Ascending aorta (tissue), 2 donors: ENCODE data around the gene PAQR9. TPM values are rescaled to one million over a fixed set of nuclear protein-coding genes. Genes with fewer than 3 reads are reported as not detected.

Source experiments
- DNase-seq, 2 donors: peaks; one replicate each; pipeline ENCODE4 v3.0.0-alpha.2; 2019; ENCODE audit warnings: low spot score in 2 of 2
- H3K27ac ChIP-seq, 2 donors: fragments of 200-600 bp; sonication (generic); one replicate each; pipeline ENCODE4 v1.5.1; 2016 to 2017; ENCODE audit warnings: mild to moderate bottlenecking in 1 of 2
- H3K27me3 ChIP-seq: fragments of 200-600 bp; sonication (generic); one replicate; pipeline ENCODE4 v1.5.1; 2017
- H3K36me3 ChIP-seq, 2 donors: fragments of 200-600 bp; sonication (generic); one replicate each; pipeline ENCODE4 v1.5.1; 2016
- H3K4me1 ChIP-seq, 2 donors: fragments of 200-600 bp; sonication (generic); one replicate each; pipeline ENCODE4 v1.5.1; 2016 to 2017; ENCODE audit warnings: mild to moderate bottlenecking in 1 of 2
- H3K4me3 ChIP-seq, 2 donors: fragments of 200-600 bp; sonication (generic); one replicate each; pipeline ENCODE4 v1.5.1; 2016 to 2017; ENCODE audit warnings: mild to moderate bottlenecking in 1 of 2
- H3K9me3 ChIP-seq, 2 donors: fragments of 200-600 bp; sonication (generic); one replicate each; pipeline ENCODE4 v1.5.1; 2016
- CTCF ChIP-seq, 3 experiments: fragments of 200-600 bp in 2 of 3; fragments of 450-650 bp in 1 of 3; sonication (generic) in 2 of 3; IDR thresholded peaks; one replicate each; pipeline ENCODE4 v1.5.1; 2016 to 2019; ENCODE audit warnings: antibody characterized with exemption in 3 of 3, mild to moderate bottlenecking in 1 of 3, moderate library complexity in 1 of 3
- intact Hi-C: fragments of 100-400 bp; cut with DNase I; formaldehyde crosslinking; loops from one replicate; pipeline ENCODE4 v1.15.1; 2023
- total RNA-seq: library from RNA; depleted of rRNA; stranded (reverse); fragments of >200 nt; gene quantifications from one replicate; pipeline ENCODE4 v1.1.0, GENCODE V29; 2016

PAQR9 gene
- total RNA-seq, 1 donor from 2014 or later: not detected

- no peak for DNase-seq
- H3K4me3 ChIP-seq: no peak overlapping the region
- intact Hi-C loops: no loop called here
- no peaks in the 10 kb centered on the region for H3K9me3 ChIP-seq
- H3K27me3 ChIP-seq: no peaks in the 10 kb centered on the region
- H3K27ac ChIP-seq: no peak overlapping the region
- no peaks in the 10 kb centered on the region for H3K36me3 ChIP-seq
- H3K4me1 ChIP-seq: peaks cover 0 to 14% of the 10 kb centered on the region in 2 donors
- no peak for TF ChIP-seq CTCF (IDR thresholded peaks at IDR 0.05)
Observed at GRCh38 chr3:142915636-142916035, 47.8 kb downstream of the PAQR9 start.

DNA sequence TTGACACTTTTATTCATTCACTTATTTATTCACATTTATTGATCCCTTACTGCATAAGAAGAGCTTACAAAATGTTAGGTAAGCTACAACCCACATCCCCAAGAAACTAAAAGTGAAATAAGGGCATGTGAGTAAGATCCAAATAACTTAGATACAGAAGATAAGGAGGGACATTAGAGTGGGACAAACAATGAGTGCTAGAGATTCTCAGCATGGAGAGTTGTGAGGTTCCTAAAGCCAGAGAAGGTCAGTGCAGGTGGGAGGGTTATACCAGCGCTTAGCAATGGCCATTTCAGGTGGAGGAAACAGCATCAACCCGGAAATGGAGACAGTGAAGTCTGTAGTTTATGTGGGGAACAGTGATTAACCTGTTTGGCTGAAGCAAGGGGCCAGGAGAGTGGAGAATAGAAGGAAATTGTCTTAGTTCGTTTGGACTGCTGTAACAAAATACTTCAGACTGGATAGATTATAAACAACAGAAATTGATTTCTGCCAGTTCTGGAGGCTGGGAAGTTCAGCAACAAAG lies 49.1 kb downstream of the PAQR9 start:
- peaks cover 0 to 14% of the 10 kb centered on the region in 2 donors for H3K4me1 ChIP-seq
- no peak overlapping the region for H3K27ac ChIP-seq
- TF ChIP-seq CTCF (IDR thresholded peaks at IDR 0.05): no peak
- intact Hi-C loops: no loop called here
- no peaks in the 10 kb centered on the region for H3K9me3 ChIP-seq
- no peaks in the 10 kb centered on the region for H3K36me3 ChIP-seq
- no peak overlapping the region for H3K4me3 ChIP-seq
- no peaks in the 10 kb centered on the region for H3K27me3 ChIP-seq
- no peak for DNase-seq

DNA sequence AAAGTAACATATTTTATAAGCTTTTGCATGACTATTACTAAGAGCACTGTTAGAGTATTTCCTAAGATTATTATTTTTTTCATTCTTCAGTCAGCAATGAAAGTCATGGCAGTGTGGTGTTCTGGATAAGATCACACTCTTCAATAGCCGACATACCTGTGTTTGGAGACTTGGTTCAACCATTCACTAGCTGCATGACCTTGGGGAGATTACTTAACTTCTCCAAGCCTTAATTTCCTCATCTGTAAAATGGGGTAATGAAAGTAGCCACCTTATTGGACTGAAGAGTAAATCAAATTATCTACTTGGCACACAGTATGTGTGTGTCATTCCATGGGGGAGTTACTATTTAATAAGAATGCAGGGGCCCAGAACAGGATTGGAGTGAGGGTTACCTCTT lies 50.0 kb downstream of the PAQR9 start:
- Histone ChIP-seq H3K36me3 (no peaks in the 10 kb centered on the region), H3K4me3 (no peak overlapping the region), H3K27me3 (no peaks in the 10 kb centered on the region), H3K9me3 (no peaks in the 10 kb centered on the region), H3K4me1 (peaks cover 0 to 14% of the 10 kb centered on the region in 2 donors), H3K27ac (peak overlapping the region; percentile 64 to 74)
- no peak for DNase-seq
- intact Hi-C loops: no loop called here
- no peak for TF ChIP-seq CTCF (IDR thresholded peaks at IDR 0.05)

GRCh38 chr3:142912402-142913172 lies 50.9 kb downstream of the PAQR9 start:
- Histone ChIP-seq H3K4me3 (no peak overlapping the region), H3K36me3 (no peaks in the 10 kb centered on the region), H3K27me3 (no peaks in the 10 kb centered on the region), H3K27ac (peak overlapping the region; percentile 64 to 74), H3K9me3 (no peaks in the 10 kb centered on the region), H3K4me1 (peaks cover 0 to 14% of the 10 kb centered on the region in 2 donors)
- TF ChIP-seq CTCF (IDR thresholded peaks at IDR 0.05): no peak
- no peak for DNase-seq
- intact Hi-C loops: no loop called here

Other genes starting within 250 kb of the PAQR9 start
- gene TRPC1, start 239.6 kb downstream of the PAQR9 start, total RNA-seq: 12.3 TPM
- 58.1 TPM for gene PCOLCE2, start 74.6 kb downstream of the PAQR9 start, total RNA-seq
- 68.6 TPM for gene U2SURP, start 37.9 kb upstream of the PAQR9 start, total RNA-seq
- 16.6 TPM for gene CHST2, start 156.1 kb upstream of the PAQR9 start, total RNA-seq